Fibroblast of villous mesenchyme (primary cell): ENCODE results near the gene ANXA2. TPM values are rescaled to one million over a fixed set of nuclear protein-coding genes. Genes with fewer than 3 reads are reported as not detected.

Source experiments
- DNase-seq: peaks from one replicate; pipeline ENCODE4 v3.0.0-alpha.2; 2010; ENCODE audit warnings: low read depth
- H3K4me3 ChIP-seq: 2 replicates; pipeline ENCODE4 v1.5.1; 2011; ENCODE audit warnings: low read depth, mild to moderate bottlenecking, low read length
- total RNA-seq: library from RNA; depleted of rRNA; stranded (reverse); fragments of >200 nt; gene quantifications from 2 replicates; pipeline ENCODE4 v1.2.3, GENCODE V29; 2012
- TF ChIP-seq, protein P1 (sequence below): IDR thresholded peaks from 2 replicates; pipeline ENCODE4 v1.5.1; 2012; ENCODE audit warnings: low read depth, mild to moderate bottlenecking, low read length; ENCODE audit not compliant: insufficient read depth

Gene ANXA2
- total RNA-seq, 1 donor, result 3,211 TPM

DNA sequence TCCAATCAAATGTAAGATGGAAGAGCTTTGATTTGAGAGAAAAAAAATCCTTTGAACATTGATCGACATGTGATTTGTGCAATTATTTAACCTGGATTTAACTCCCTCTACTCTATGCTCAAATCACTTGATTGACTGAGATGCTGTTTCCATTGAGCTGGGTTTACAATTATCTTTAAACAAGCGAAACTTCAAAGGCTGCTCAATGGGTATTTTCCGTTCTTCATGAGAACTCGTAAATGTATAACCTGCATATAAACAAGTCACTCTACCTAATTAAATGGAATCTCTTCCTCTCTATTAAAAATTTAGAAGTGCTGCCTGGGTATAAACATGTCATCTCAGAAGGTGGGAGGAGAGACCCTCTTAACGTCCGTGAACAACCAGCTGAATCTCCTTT, 71.9 kb downstream of the ANXA2 start:
- DNase-seq, result no peak
- H3K4me3 ChIP-seq, result no peak overlapping the region
- TF ChIP-seq, protein P1, sequence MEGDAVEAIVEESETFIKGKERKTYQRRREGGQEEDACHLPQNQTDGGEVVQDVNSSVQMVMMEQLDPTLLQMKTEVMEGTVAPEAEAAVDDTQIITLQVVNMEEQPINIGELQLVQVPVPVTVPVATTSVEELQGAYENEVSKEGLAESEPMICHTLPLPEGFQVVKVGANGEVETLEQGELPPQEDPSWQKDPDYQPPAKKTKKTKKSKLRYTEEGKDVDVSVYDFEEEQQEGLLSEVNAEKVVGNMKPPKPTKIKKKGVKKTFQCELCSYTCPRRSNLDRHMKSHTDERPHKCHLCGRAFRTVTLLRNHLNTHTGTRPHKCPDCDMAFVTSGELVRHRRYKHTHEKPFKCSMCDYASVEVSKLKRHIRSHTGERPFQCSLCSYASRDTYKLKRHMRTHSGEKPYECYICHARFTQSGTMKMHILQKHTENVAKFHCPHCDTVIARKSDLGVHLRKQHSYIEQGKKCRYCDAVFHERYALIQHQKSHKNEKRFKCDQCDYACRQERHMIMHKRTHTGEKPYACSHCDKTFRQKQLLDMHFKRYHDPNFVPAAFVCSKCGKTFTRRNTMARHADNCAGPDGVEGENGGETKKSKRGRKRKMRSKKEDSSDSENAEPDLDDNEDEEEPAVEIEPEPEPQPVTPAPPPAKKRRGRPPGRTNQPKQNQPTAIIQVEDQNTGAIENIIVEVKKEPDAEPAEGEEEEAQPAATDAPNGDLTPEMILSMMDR, result no peak

DNA sequence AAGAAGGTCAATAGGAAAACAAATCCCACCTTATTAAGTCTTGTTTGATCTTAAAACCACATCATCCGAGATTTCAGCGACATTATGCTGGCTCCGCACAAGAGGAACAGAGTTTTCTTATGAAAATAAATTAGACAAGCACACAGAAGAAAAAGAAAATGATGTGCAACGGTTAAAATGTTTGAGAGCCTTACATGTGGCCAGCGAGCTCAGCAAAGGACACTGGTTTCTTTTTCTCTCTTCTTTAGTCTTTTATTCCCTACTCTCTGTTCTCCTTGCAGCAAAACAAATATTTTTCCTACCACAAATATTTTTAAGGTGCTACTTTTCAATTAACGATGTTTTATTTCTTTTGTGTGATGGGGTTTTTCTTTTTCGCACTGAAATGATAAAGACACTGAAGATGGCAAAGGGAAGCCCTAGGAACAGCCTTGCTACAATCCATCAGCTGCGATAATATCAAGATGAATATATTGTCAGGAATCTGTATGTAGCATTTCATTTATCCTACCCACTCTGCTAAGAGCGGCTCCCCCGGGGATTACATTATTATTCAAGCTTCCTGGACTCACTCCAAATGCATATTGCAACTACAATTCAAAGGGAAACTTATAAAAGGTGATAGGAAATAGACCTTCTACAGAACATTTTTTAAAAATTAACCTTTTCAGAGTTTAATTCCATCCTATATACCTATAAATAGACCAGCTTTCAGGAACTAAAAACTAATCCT, 72.9 kb downstream of the ANXA2 start:
- no peak overlapping the region for H3K4me3 ChIP-seq
- no peak for DNase-seq
- TF ChIP-seq, protein P1, result no peak

DNA sequence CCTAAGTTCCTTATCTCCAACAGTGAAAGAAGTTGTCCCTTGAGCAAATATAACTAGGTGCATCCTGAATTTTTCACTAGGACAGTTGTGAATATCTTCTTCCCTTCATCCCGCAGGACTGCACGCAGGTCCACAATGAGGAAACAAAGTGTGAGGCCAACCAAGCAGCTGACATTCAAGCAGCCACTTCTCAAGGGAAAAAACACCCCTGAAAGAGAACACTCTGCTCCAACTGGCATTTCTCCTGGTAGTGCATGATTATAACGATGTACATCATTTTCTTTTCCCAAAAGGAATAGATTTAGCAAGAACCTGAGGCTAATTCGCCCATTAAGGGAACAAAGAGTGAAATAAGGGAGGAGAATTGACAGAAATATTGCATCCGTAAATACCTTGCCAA, 74.5 kb downstream of the ANXA2 start:
- no peak overlapping the region for H3K4me3 ChIP-seq
- no peak for DNase-seq
- TF ChIP-seq, protein P1, result no peak

DNA sequence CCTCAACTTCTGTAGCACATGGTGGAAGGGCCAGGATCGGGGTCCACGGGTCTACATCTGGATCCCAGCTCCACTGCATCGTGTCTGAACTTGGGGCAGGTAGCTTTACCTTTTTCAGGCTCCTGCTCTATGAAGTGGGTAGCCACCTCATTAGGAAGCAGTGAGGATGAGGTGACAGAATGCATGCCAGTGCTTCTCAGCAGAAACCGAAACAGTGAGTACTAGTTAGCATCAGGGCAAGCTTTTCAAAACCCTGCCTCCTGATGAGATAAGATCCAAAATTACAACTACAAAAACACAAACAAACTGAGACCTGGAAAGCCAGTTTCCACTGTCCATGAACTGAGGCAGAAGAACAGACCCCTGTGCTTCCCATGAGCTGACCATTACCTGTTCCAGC, 77.4 kb downstream of the ANXA2 start:
- no peak overlapping the region for H3K4me3 ChIP-seq
- TF ChIP-seq, protein P1, result no peak
- no peak for DNase-seq

DNA sequence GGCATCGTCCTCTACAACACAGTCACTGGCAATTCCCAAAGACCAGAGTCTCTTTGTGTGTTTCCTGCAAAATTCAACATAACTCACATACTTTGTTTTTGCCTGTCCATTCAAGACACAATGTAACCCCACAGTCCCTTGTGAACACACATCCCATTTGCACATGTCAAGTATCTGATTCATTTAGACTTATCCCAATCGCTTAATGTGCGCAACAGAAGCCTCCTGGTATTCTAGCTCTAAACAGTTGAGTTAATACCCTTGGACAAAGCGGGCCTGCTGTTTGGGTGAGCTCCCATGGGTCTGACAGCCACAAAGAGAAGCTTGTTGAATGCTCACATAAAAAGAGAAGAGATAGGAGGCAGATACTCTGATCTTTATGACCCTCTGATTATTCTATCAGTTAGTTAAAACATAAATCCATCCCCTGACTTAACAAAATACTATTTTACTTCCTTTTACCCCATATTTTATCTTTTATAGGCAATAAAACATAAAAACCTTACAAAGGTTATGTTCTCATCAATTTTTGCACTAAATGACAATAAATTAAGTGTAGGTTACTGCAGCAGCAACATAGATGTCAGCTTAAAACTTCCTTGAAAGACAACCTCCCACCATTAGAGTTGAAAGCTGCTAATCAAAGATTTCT, 79.4 kb downstream of the ANXA2 start:
- no peak for DNase-seq
- TF ChIP-seq, protein P1, result no peak
- H3K4me3 ChIP-seq, result no peak overlapping the region

DNA sequence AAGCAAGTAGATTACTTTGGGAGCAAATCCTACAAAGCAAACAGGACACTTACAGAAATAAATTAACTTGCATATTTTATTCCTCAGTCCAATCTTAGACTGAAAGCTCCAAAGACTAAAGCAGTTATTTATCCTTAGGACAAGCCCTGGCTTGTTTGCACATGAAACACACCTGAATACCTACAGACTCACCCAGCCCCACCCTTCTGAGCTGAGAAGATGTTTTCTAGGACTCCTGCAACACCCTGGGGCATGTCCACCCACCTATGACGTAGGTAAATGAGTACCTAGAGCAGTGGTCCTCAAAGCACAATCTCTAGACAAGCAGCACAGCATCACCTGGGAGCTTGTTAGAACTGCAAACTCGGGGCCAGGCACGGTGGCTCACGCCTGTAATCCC, 80.8 kb downstream of the ANXA2 start:
- DNase-seq, result no peak
- H3K4me3 ChIP-seq, result no peak overlapping the region

More for the DNA sequence above, 80.8 kb downstream of the ANXA2 start:
- TF ChIP-seq, protein P1, result no peak
